ENCODE measurements around the gene LRTM1. TPM values are rescaled to one million over a fixed set of nuclear protein-coding genes. Genes with fewer than 3 reads are reported as not detected.

LRTM1 gene
- total RNA-seq, 1 experiment from 2014 or later: not detected

GRCh38 chr3:54966979-54967378 lies 39.1 kb upstream of the LRTM1 start:
- Histone ChIP-seq H4K20me1 (ENCODE audit: low read length) (no peaks in the 10 kb centered on the region), H3K9ac (ENCODE audit: low read length) (no peak overlapping the region), H3F3A (ENCODE audit: low read length, unreplicated experiment) (no peaks in the 10 kb centered on the region), H3K4me2 (ENCODE audit: low read length) (no peak overlapping the region), H3K9me2 (replicated peaks; ENCODE audit: low read length) (no peaks in the 10 kb centered on the region), H3K27ac (ENCODE audit: low read length) (no peak overlapping the region), H3K79me2 (ENCODE audit: low read length) (no peaks in the 10 kb centered on the region), H3K4me1 (ENCODE audit: insufficient read depth, low read length) (no peaks in the 10 kb centered on the region), H3K9me3 (ENCODE audit: low read length) (no peaks in the 10 kb centered on the region), H3K4me3 (ENCODE audit: low read length) (no peak overlapping the region), H3K27me3 (ENCODE audit: low read length) (0 out of 2 replicates have a peak, but pooled peaks cover 9% of the 10 kb centered on the region), H2AFZ (ENCODE audit: low read length) (no peak overlapping the region), H3K36me3 (ENCODE audit: low read depth, low read length) (no peaks in the 10 kb centered on the region)
- intact Hi-C loops (cut with micrococcal nuclease): no loop called here
- no peak for TF ChIP-seq EZH2 (IDR thresholded peaks at IDR 0.05; ENCODE audit: low read length, unreplicated experiment)
- TF ChIP-seq CTCF (conservative IDR thresholded peaks at IDR 0.05; ENCODE audit: low read depth, low read length): no peak
- TF ChIP-seq EZH2phosphoT487 (IDR thresholded peaks at IDR 0.05; ENCODE audit: borderline replicate concordance, low read length): no peak
- POLR2A ChIA-PET (ENCODE audit: unreplicated experiment): no interaction called here
- no TSS peak for BruUV-seq (replicated peaks)
- no peak for DNase-seq
- ATAC-seq: no peak
- CTCF ChIA-PET: no interaction called here

GRCh38 chr3:54965746-54966145 lies 37.9 kb upstream of the LRTM1 start:
- no peaks in the 10 kb centered on the region for H3K36me3 ChIP-seq (ENCODE audit: low read depth, low read length)

More at GRCh38 chr3:54965746-54966145, 37.9 kb upstream of the LRTM1 start:
- BruUV-seq (replicated peaks): no TSS peak
- ChIA-PET POLR2A (ENCODE audit: unreplicated experiment) (no interaction called here), CTCF (no interaction called here)
- Histone ChIP-seq H3F3A (ENCODE audit: low read length, unreplicated experiment) (no peaks in the 10 kb centered on the region), H3K4me3 (ENCODE audit: low read length) (no peak overlapping the region), H4K20me1 (ENCODE audit: low read length) (no peaks in the 10 kb centered on the region), H3K79me2 (ENCODE audit: low read length) (no peaks in the 10 kb centered on the region), H2AFZ (ENCODE audit: low read length) (no peak overlapping the region), H3K4me2 (ENCODE audit: low read length) (no peak overlapping the region), H3K9me2 (replicated peaks; ENCODE audit: low read length) (no peaks in the 10 kb centered on the region), H3K4me1 (ENCODE audit: insufficient read depth, low read length) (no peaks in the 10 kb centered on the region), H3K9ac (ENCODE audit: low read length) (no peak overlapping the region), H3K9me3 (ENCODE audit: low read length) (no peaks in the 10 kb centered on the region), H3K27ac (ENCODE audit: low read length) (no peak overlapping the region), H3K27me3 (ENCODE audit: low read length) (peaks cover 12% of the 10 kb centered on the region; the same call in 1 of the 2 replicates)
- intact Hi-C loops (cut with micrococcal nuclease): no loop called here
- no peak for DNase-seq
- no peak for ATAC-seq
- TF ChIP-seq EZH2phosphoT487 (IDR thresholded peaks at IDR 0.05; ENCODE audit: borderline replicate concordance, low read length): no peak
- TF ChIP-seq CTCF (conservative IDR thresholded peaks at IDR 0.05; ENCODE audit: low read depth, low read length): no peak
- no peak for TF ChIP-seq EZH2 (IDR thresholded peaks at IDR 0.05; ENCODE audit: low read length, unreplicated experiment)
